ENCODE data around the gene HSPA2. TPM values are rescaled to one million over a fixed set of nuclear protein-coding genes. Genes with fewer than 3 reads are reported as not detected.

The HSPA2 gene
- total and polyA plus RNA-seq, 2 of the 13 experiments (the other 11 are each of a cell fraction or from before 2014, with no cell fraction given), result 0.15 to 0.27 TPM

GRCh38 chr14:64572386-64573104 lies 32.0 kb downstream of the HSPA2 start:
- Histone ChIP-seq H3K9ac (ENCODE audit: insufficient read depth, low read depth, low read length) (no peak overlapping the region), H3K9me3 (ENCODE audit: low read length) (no peaks in the 10 kb centered on the region), H3K36me3 (replicated peaks in 1 of 2; ENCODE audit: control insufficient read depth in 1 of 2, insufficient read depth in 2 of 2, low read length in 2 of 2) (no peaks in the 10 kb centered on the region), H3K4me1 (ENCODE audit: insufficient read depth, low read length) (no peaks in the 10 kb centered on the region), H3K79me2 (ENCODE audit: insufficient read depth, low read length) (no peaks in the 10 kb centered on the region), H3K27me3 (ENCODE audit: control insufficient read depth in 1 of 2, insufficient read depth in 2 of 2, low read length in 2 of 2) (no peaks in the 10 kb centered on the region), H3K4me3 (replicated peaks in 1 of 3; ENCODE audit: insufficient read depth in 1 of 3, low read depth in 2 of 3, low read length in 3 of 3) (no peak overlapping the region), H3K27ac (ENCODE audit: extremely low read length, insufficient read depth, low read length) (no peak overlapping the region), H3K4me2 (ENCODE audit: low read depth, low read length) (no peak overlapping the region), H4K20me1 (ENCODE audit: insufficient read depth, low read length) (no peaks in the 10 kb centered on the region), H2AFZ (ENCODE audit: low read length) (no peak overlapping the region)
- CTCF ChIA-PET (ENCODE audit: low intra/inter-chr PET ratio, low total read pairs), result no interaction called here
- intact Hi-C loops (cut with micrococcal nuclease; ENCODE audit: unreplicated experiment) (no loop called here), in situ Hi-C loops (cut with HindIII; ENCODE audit: extremely low pct_ligation_motif_present, low pct_unique_long_range_greater_than_20kb) (no loop called here)
- POLR2A ChIA-PET, result no interaction called here
- ATAC-seq (no peak), FAIRE-seq (no peak), DNase-seq (ENCODE audit: low spot score) (no peak)
- BruUV-seq (replicated peaks), result no TSS peak
- no peak for TF ChIP-seq NFATC3 (CRISPR knock-in tag; IDR thresholded peaks at IDR 0.05)
- TF ChIP-seq GZF1 (CRISPR knock-in tag; IDR thresholded peaks at IDR 0.05), result no peak
- no peak for TF ChIP-seq ZNF280D (CRISPR knock-in tag; IDR thresholded peaks at IDR 0.05)
- TF ChIP-seq TBX3 (IDR thresholded peaks at IDR 0.05; ENCODE audit: borderline replicate concordance), result no peak
- TF ChIP-seq, protein P1, sequence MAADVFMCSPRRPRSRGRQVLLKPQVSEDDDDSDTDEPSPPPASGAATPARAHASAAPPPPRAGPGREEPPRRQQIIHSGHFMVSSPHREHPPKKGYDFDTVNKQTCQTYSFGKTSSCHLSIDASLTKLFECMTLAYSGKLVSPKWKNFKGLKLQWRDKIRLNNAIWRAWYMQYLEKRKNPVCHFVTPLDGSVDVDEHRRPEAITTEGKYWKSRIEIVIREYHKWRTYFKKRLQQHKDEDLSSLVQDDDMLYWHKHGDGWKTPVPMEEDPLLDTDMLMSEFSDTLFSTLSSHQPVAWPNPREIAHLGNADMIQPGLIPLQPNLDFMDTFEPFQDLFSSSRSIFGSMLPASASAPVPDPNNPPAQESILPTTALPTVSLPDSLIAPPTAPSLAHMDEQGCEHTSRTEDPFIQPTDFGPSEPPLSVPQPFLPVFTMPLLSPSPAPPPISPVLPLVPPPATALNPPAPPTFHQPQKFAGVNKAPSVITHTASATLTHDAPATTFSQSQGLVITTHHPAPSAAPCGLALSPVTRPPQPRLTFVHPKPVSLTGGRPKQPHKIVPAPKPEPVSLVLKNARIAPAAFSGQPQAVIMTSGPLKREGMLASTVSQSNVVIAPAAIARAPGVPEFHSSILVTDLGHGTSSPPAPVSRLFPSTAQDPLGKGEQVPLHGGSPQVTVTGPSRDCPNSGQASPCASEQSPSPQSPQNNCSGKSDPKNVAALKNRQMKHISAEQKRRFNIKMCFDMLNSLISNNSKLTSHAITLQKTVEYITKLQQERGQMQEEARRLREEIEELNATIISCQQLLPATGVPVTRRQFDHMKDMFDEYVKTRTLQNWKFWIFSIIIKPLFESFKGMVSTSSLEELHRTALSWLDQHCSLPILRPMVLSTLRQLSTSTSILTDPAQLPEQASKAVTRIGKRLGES (CRISPR knock-in tag; IDR thresholded peaks at IDR 0.05; ENCODE audit: borderline replicate concordance), result no peak
- no peak for TF ChIP-seq ZNF652 (CRISPR knock-in tag; IDR thresholded peaks at IDR 0.05; ENCODE audit: borderline replicate concordance, low read depth)
- TF ChIP-seq JARID2 (CRISPR knock-in tag; IDR thresholded peaks at IDR 0.05; ENCODE audit: insufficient replicate concordance), result no peak
- TF ChIP-seq ZNF598 (CRISPR knock-in tag; IDR thresholded peaks at IDR 0.05; ENCODE audit: borderline replicate concordance), result no peak
- no peak for TF ChIP-seq ZNF550 (CRISPR knock-in tag; IDR thresholded peaks at IDR 0.05; ENCODE audit: borderline replicate concordance)
- no peak for TF ChIP-seq ETV6 (CRISPR knock-in tag; conservative IDR thresholded peaks at IDR 0.05)
- no peak for TF ChIP-seq ZFP82 (CRISPR knock-in tag; IDR thresholded peaks at IDR 0.05; ENCODE audit: borderline replicate concordance)
- TF ChIP-seq MEIS1 (CRISPR knock-in tag; IDR thresholded peaks at IDR 0.05; ENCODE audit: borderline replicate concordance), result no peak
- TF ChIP-seq, protein P2, sequence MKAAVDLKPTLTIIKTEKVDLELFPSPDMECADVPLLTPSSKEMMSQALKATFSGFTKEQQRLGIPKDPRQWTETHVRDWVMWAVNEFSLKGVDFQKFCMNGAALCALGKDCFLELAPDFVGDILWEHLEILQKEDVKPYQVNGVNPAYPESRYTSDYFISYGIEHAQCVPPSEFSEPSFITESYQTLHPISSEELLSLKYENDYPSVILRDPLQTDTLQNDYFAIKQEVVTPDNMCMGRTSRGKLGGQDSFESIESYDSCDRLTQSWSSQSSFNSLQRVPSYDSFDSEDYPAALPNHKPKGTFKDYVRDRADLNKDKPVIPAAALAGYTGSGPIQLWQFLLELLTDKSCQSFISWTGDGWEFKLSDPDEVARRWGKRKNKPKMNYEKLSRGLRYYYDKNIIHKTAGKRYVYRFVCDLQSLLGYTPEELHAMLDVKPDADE (CRISPR knock-in tag; IDR thresholded peaks at IDR 0.05), result no peak
- TF ChIP-seq ZFP90 (CRISPR knock-in tag; IDR thresholded peaks at IDR 0.05; ENCODE audit: borderline replicate concordance), result no peak
- TF ChIP-seq, protein P3, sequence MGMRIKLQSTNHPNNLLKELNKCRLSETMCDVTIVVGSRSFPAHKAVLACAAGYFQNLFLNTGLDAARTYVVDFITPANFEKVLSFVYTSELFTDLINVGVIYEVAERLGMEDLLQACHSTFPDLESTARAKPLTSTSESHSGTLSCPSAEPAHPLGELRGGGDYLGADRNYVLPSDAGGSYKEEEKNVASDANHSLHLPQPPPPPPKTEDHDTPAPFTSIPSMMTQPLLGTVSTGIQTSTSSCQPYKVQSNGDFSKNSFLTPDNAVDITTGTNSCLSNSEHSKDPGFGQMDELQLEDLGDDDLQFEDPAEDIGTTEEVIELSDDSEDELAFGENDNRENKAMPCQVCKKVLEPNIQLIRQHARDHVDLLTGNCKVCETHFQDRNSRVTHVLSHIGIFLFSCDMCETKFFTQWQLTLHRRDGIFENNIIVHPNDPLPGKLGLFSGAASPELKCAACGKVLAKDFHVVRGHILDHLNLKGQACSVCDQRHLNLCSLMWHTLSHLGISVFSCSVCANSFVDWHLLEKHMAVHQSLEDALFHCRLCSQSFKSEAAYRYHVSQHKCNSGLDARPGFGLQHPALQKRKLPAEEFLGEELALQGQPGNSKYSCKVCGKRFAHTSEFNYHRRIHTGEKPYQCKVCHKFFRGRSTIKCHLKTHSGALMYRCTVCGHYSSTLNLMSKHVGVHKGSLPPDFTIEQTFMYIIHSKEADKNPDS (CRISPR knock-in tag; IDR thresholded peaks at IDR 0.05), result no peak
